Endothelial cell of umbilical vein (primary cell): ENCODE results near the gene RABIF.

Experiments used
- EZH2 ChIP-seq: IDR thresholded peaks from 2 replicates; pipeline ENCODE4 v1.6.1; 2012; ENCODE audit warnings: borderline replicate concordance, low read depth, mild to moderate bottlenecking, moderate library complexity, low read length, inconsistent platforms; ENCODE audit not compliant: severe bottlenecking
- FOS ChIP-seq: IDR thresholded peaks from 2 replicates; pipeline ENCODE4 v1.6.1; 2011; ENCODE audit warnings: mild to moderate bottlenecking, low read length, moderate library complexity, borderline replicate concordance; ENCODE audit not compliant: insufficient read depth
- GATA2 ChIP-seq: IDR thresholded peaks from 2 replicates; pipeline ENCODE4 v1.7.0; 2011; ENCODE audit warnings: low read depth, mild to moderate bottlenecking, moderate library complexity, mixed read lengths, low read length; ENCODE audit not compliant: insufficient read length, insufficient read depth
- JUN ChIP-seq: IDR thresholded peaks from 2 replicates; pipeline ENCODE4 v1.6.1; 2011; ENCODE audit warnings: borderline replicate concordance, low read depth; ENCODE audit not compliant: insufficient read length, insufficient read depth
- MYC ChIP-seq: IDR thresholded peaks from one replicate; pipeline ENCODE4 v1.6.1; 2011; ENCODE audit warnings: mild to moderate bottlenecking, low read depth, low read length
- POLR2A ChIP-seq: IDR thresholded peaks from 2 replicates; pipeline ENCODE4 v1.6.1; 2012; ENCODE audit warnings: low read depth, mild to moderate bottlenecking, control low read depth, low read length
- POLR2AphosphoS5 ChIP-seq: IDR thresholded peaks from 2 replicates; pipeline ENCODE4 v1.6.1; 2012; ENCODE audit warnings: low read depth, mild to moderate bottlenecking, control low read depth, low read length, moderate library complexity; ENCODE audit not compliant: insufficient read depth
- TF ChIP-seq, protein P1 (sequence below), 2 donors: IDR thresholded peaks; 1 replicate in 1 of 2; 2 replicates in 1 of 2; pipeline ENCODE4 v1.5.1; 2011; ENCODE audit warnings: low read length in 2 of 2, mild to moderate bottlenecking in 2 of 2, moderate library complexity in 2 of 2, control low read depth in 1 of 2, inconsistent platforms in 1 of 2, low read depth in 1 of 2; ENCODE audit not compliant: insufficient read depth in 1 of 2; ENCODE audit errors: extremely low read depth in 1 of 2
- TF ChIP-seq, protein P2 (sequence below): IDR thresholded peaks from 2 replicates; pipeline ENCODE4 v1.6.1; 2011; ENCODE audit not compliant: insufficient read depth, insufficient read length

DNA sequence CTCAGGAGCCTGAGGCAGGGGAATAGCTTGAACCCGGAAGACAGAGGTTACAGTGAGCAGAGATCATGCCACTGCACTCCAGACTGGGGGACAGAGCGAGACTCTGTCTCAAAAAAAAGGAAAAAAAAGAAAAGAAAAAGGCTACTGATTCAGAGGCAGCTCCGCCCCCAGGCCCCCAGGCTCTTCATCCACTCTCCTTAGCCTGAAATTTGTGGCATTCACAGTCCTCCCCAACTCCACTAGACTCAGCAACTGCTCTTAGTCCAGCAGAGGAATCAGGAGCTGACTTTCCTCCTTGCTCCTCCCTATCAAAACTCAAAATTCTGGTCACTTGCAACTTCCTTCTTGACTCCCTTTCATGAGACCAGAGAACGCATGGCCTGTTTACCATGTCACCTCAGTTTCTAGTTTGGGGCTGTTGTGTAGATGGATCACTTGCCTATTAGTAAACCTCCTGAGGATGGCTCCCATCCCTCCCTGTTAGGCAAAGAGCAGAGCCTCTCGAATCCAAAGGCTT lies 51.1 kb downstream of the RABIF start:
- no peak for TF ChIP-seq JUN
- TF ChIP-seq, protein P1, sequence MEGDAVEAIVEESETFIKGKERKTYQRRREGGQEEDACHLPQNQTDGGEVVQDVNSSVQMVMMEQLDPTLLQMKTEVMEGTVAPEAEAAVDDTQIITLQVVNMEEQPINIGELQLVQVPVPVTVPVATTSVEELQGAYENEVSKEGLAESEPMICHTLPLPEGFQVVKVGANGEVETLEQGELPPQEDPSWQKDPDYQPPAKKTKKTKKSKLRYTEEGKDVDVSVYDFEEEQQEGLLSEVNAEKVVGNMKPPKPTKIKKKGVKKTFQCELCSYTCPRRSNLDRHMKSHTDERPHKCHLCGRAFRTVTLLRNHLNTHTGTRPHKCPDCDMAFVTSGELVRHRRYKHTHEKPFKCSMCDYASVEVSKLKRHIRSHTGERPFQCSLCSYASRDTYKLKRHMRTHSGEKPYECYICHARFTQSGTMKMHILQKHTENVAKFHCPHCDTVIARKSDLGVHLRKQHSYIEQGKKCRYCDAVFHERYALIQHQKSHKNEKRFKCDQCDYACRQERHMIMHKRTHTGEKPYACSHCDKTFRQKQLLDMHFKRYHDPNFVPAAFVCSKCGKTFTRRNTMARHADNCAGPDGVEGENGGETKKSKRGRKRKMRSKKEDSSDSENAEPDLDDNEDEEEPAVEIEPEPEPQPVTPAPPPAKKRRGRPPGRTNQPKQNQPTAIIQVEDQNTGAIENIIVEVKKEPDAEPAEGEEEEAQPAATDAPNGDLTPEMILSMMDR (IDR thresholded peaks at IDR 0.05; ENCODE audit: extremely low read depth in 1 of 2, insufficient read depth in 1 of 2, low read depth in 1 of 2, low read length in 2 of 2): no peak
- no peak for TF ChIP-seq MYC
- no peak for TF ChIP-seq FOS
- no peak for TF ChIP-seq POLR2A
- TF ChIP-seq, protein P2, sequence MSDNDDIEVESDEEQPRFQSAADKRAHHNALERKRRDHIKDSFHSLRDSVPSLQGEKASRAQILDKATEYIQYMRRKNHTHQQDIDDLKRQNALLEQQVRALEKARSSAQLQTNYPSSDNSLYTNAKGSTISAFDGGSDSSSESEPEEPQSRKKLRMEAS: no peak
- TF ChIP-seq POLR2AphosphoS5: no peak
- TF ChIP-seq EZH2: no peak
- no peak for TF ChIP-seq GATA2
